WTC11 (cell line): ENCODE measurements around the gene ABCF2. TPM values are rescaled to one million over a fixed set of nuclear protein-coding genes. Genes with fewer than 3 reads are reported as not detected.
A peak's percentile ranks its signal among the peaks of the same experiment; 100 is the strongest.

Experiments
- ATAC-seq: fragments of 200-7000 bp; cut with Tn5 transposase; 2 replicates; pipeline ENCODE4 v1.10.0; 2021; ENCODE audit warnings: mild to moderate bottlenecking, moderate library complexity
- CTCF ChIA-PET: fragments of 300-600 bp; sonication (Branson Sonifier 250); formaldehyde crosslinking; loops from one replicate; lab custom pipeline; 2021; ENCODE audit warnings: antibody characterized with exemption; lab: Charles Lee
- POLR2A ChIA-PET: fragments of 350-600 bp; sonication (Branson Sonifier 250); formaldehyde crosslinking; loops from one replicate; lab custom pipeline; 2021; ENCODE audit warnings: antibody characterized with exemption; lab: Charles Lee
- DNase-seq: peaks from one replicate; pipeline ENCODE4 v3.0.0; 2021; ENCODE audit warnings: low spot score
- H3K27ac Mint-ChIP-seq: 2 replicates; pipeline ENCODE4 v1.8.0; 2021; ENCODE audit warnings: mixed read lengths
- H3K27me3 Mint-ChIP-seq: 2 replicates; pipeline ENCODE4 v1.8.0; 2021; ENCODE audit warnings: low read depth, mild to moderate bottlenecking, moderate library complexity, mixed read lengths
- H3K36me3 Mint-ChIP-seq: 2 replicates; pipeline ENCODE4 v1.8.0; 2021; ENCODE audit warnings: mixed read lengths
- H3K4me1 Mint-ChIP-seq: 2 replicates; pipeline ENCODE4 v1.8.0; 2022; ENCODE audit warnings: mixed read lengths
- H3K4me3 Mint-ChIP-seq: 2 replicates; pipeline ENCODE4 v1.8.0; 2021; ENCODE audit warnings: mild to moderate bottlenecking, moderate library complexity, mixed read lengths
- H3K9me3 Mint-ChIP-seq: 2 replicates; pipeline ENCODE4 v1.8.0; 2021; ENCODE audit warnings: mixed read lengths
- ATF1 ChIP-seq: sonication (generic); formaldehyde crosslinking; IDR thresholded peaks from 2 replicates; pipeline ENCODE4 v1.8.1; 2023; ENCODE audit warnings: mild to moderate bottlenecking, moderate library complexity, missing genetic modification reagents
- ATF3 ChIP-seq: sonication (generic); formaldehyde crosslinking; conservative IDR thresholded peaks from 2 replicates; pipeline ENCODE4 v1.8.1; 2022; ENCODE audit warnings: mild to moderate bottlenecking, missing genetic modification reagents
- E2F1 ChIP-seq: sonication (generic); formaldehyde crosslinking; IDR thresholded peaks from 2 replicates; pipeline ENCODE4 v1.8.0; 2022; ENCODE audit warnings: mild to moderate bottlenecking, missing genetic modification reagents
- E2F5 ChIP-seq: sonication (generic); formaldehyde crosslinking; IDR thresholded peaks from 2 replicates; pipeline ENCODE4 v1.8.1; 2022; ENCODE audit warnings: mild to moderate bottlenecking, moderate library complexity, missing genetic modification reagents
- JAZF1 ChIP-seq: fragments of 250-450 bp; sonication (Bioruptor Pico); IDR thresholded peaks from 2 replicates; pipeline ENCODE4 v1.9.0; 2021; ENCODE audit warnings: moderate library complexity, mild to moderate bottlenecking, inconsistent platforms
- OVOL2 ChIP-seq: fragments of 250-450 bp; sonication (Bioruptor Pico); IDR thresholded peaks from 2 replicates; pipeline ENCODE4 v1.9.0; 2021; ENCODE audit warnings: mild to moderate bottlenecking, borderline replicate concordance
- PREB ChIP-seq: sonication (generic); formaldehyde crosslinking; IDR thresholded peaks from 2 replicates; pipeline ENCODE4 v1.8.1; 2022; ENCODE audit warnings: mild to moderate bottlenecking, missing genetic modification reagents, moderate library complexity, borderline replicate concordance
- SMAD4 ChIP-seq: sonication (generic); formaldehyde crosslinking; IDR thresholded peaks from 2 replicates; pipeline ENCODE4 v1.8.0; 2022; ENCODE audit warnings: mild to moderate bottlenecking, missing genetic modification reagents
- SP1 ChIP-seq: sonication (generic); formaldehyde crosslinking; conservative IDR thresholded peaks from 2 replicates; pipeline ENCODE4 v1.8.1; 2022; ENCODE audit warnings: missing genetic modification reagents
- TCF7 ChIP-seq: sonication (generic); formaldehyde crosslinking; IDR thresholded peaks from 2 replicates; pipeline ENCODE4 v1.8.0; 2022; ENCODE audit warnings: mild to moderate bottlenecking, low read depth, missing genetic modification reagents, moderate library complexity
- TEAD4 ChIP-seq: sonication (generic); formaldehyde crosslinking; IDR thresholded peaks from 2 replicates; pipeline ENCODE4 v1.8.0; 2022; ENCODE audit warnings: mild to moderate bottlenecking, missing genetic modification reagents
- TP53 ChIP-seq: sonication (generic); formaldehyde crosslinking; IDR thresholded peaks from 2 replicates; pipeline ENCODE4 v1.8.1; 2023; ENCODE audit warnings: mild to moderate bottlenecking, missing genetic modification reagents
- ZNF219 ChIP-seq: sonication (generic); formaldehyde crosslinking; IDR thresholded peaks from 2 replicates; pipeline ENCODE4 v1.8.0; 2023; ENCODE audit warnings: missing genetic modification reagents, mild to moderate bottlenecking, borderline replicate concordance
- ZNF317 ChIP-seq: sonication (generic); formaldehyde crosslinking; IDR thresholded peaks from 2 replicates; pipeline ENCODE4 v1.8.1; 2023; ENCODE audit warnings: low read depth, mild to moderate bottlenecking, moderate library complexity, missing genetic modification reagents, borderline replicate concordance
- ZNF416 ChIP-seq: fragments of 250-450 bp; sonication (Bioruptor Pico); IDR thresholded peaks from 2 replicates; pipeline ENCODE4 v1.9.0; 2021; ENCODE audit warnings: mild to moderate bottlenecking, inconsistent platforms
- ZNF532 ChIP-seq: fragments of 250-450 bp; sonication (Bioruptor Pico); IDR thresholded peaks from 2 replicates; pipeline ENCODE4 v1.9.0; 2021; ENCODE audit warnings: mild to moderate bottlenecking, borderline replicate concordance
- ZNF671 ChIP-seq: fragments of 250-450 bp; sonication (Bioruptor Pico); IDR thresholded peaks from 2 replicates; pipeline ENCODE4 v1.8.0; 2021; ENCODE audit warnings: mild to moderate bottlenecking
- ZSCAN18 ChIP-seq: fragments of 250-450 bp; sonication (Bioruptor Pico); IDR thresholded peaks from 2 replicates; pipeline ENCODE4 v2.1.2; 2022; ENCODE audit warnings: mild to moderate bottlenecking, moderate library complexity
- total RNA-seq: library from RNA; stranded (reverse); gene quantifications from 3 replicates; pipeline ENCODE4 v1.2.3, GENCODE V29; 2021

Gene ABCF2
- total RNA-seq, 1 experiment from 2014 or later = 43.7 TPM

- Mint-ChIP-seq H3K4me3 (peak overlapping the region; percentile 95), H3K27ac (no peak overlapping the region)
- TF ChIP-seq ZNF532 (CRISPR knock-in tag) (no peak), E2F5 (CRISPR knock-in tag) (no peak), OVOL2 (CRISPR knock-in tag) (no peak), ZNF671 (CRISPR knock-in tag) (no peak), TP53 (no peak), ATF1 (CRISPR knock-in tag) (no peak), ZNF317 (no peak), SP1 (CRISPR knock-in tag) (no peak)
- TF ChIP-seq, all 79 proteins: peak for 0
- ChIA-PET POLR2A (no interaction called here), CTCF (interaction anchor here (0.6 to 3.4 kb wide), 4 partner anchors 15 to 1271 kb away, joined by 4 to 83 read pairs (median 12); partner anchors contain the start of gene H2BK1)
- DNase-seq (no peak), ATAC-seq (no peak)
- Mint-ChIP-seq H3K9me3 (no peaks in the 10 kb centered on the region), H3K36me3 (peaks cover 44% of the 10 kb centered on the region), H3K4me1 (peaks cover 24% of the 10 kb centered on the region), H3K27me3 (no peaks in the 10 kb centered on the region)
Measured at GRCh38 chr7:151225948-151226510, 976 bp downstream of the ABCF2 start.

- DNase-seq (no peak), ATAC-seq (no peak)
- ChIA-PET CTCF (interaction anchor here (0.7 kb wide), 1 partner anchor 13 kb away, joined by 3 read pairs; no protein-coding TSS in a partner anchor), POLR2A (no interaction called here)
- H3K36me3 Mint-ChIP-seq = peaks cover 61% of the 10 kb centered on the region
- TF ChIP-seq SMAD4 (CRISPR knock-in tag) (no peak), TEAD4 (CRISPR knock-in tag) (no peak), E2F1 (CRISPR knock-in tag) (no peak), ATF3 (CRISPR knock-in tag) (no peak), PREB (CRISPR knock-in tag) (no peak), ZSCAN18 (no peak), TCF7 (CRISPR knock-in tag) (no peak), ZNF219 (CRISPR knock-in tag) (no peak), ZNF416 (no peak), JAZF1 (CRISPR knock-in tag) (no peak)
- H3K9me3 Mint-ChIP-seq = no peaks in the 10 kb centered on the region
- no peaks in the 10 kb centered on the region for H3K27me3 Mint-ChIP-seq
- H3K4me1 Mint-ChIP-seq = peaks cover 24% of the 10 kb centered on the region
- H3K4me3 Mint-ChIP-seq = no peak overlapping the region
- no peak overlapping the region for H3K27ac Mint-ChIP-seq
Measured at GRCh38 chr7:151223728-151224127, 3.3 kb downstream of the ABCF2 start.
